Astrocyte (in vitro differentiated cells and primary cell): ENCODE results near the gene SYTL4.

ENCODE experiments used
- CTCF ChIP-seq: IDR thresholded peaks from 2 replicates; pipeline ENCODE4 v1.5.1; 2011; ENCODE audit warnings: low read depth, mild to moderate bottlenecking, inconsistent platforms, low read length, moderate library complexity; ENCODE audit not compliant: insufficient read depth
- EZH2 ChIP-seq: IDR thresholded peaks from 2 replicates; pipeline ENCODE4 v1.6.1; 2012; ENCODE audit warnings: mild to moderate bottlenecking, low read length, inconsistent platforms; ENCODE audit not compliant: insufficient read depth

DNA sequence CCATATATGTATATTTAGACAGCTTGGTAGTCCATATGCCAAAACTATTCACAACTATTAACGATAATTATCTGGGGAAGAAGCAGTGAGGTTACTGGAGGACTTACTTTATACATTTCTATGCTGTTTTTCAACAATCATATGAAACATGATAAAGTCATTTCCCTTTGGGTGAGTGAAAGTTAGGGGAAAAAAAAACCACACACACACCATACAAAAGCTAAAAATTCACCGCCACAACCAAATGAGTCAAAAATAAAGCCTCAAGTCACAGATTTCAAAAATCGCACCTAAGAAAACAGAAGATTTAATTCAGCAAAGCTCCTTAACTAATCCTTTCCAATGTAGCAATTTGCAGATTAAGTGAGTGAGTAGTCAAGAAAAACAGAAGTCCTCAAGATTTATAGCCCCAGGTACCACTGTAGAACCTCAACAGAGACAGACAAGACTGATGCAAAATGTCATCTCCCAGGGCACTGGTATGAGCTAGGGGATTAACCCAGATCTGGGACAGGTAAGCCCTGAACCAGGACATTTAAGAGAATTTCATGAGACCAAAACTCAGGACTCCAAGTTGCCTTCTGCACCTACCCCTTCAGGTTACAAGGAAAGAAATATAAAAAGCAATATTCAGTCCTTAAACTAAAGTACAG is 35.1 kb downstream of the SYTL4 start:
- TF ChIP-seq CTCF (no peak), EZH2 (no peak)
